GM21367 (cell line): Measurements from ENCODE around the gene ALLC.
A peak's percentile ranks its signal among the peaks of the same experiment; 100 is the strongest.

Experiments used
- ATAC-seq: cut with Tn5 transposase; IDR thresholded peaks from one replicate; pipeline ENCODE4 v1.9.1; 2021; ENCODE audit not compliant: unreplicated experiment

ALLC gene

GRCh38 chr2:3639015-3639630, 18.9 kb upstream of the ALLC start:
- ATAC-seq: no peak

GRCh38 chr2:3639653-3640052, 18.3 kb upstream of the ALLC start:
- ATAC-seq: no peak

GRCh38 chr2:3641181-3641580, 16.8 kb upstream of the ALLC start:
- no peak for ATAC-seq

- no peak for ATAC-seq
Observed at GRCh38 chr2:3641841-3642421, 16.1 kb upstream of the ALLC start.

- ATAC-seq: no peak
Observed at GRCh38 chr2:3642521-3643215, 15.3 kb upstream of the ALLC start.

- no peak for ATAC-seq
Observed at GRCh38 chr2:3643371-3644245, 14.4 kb upstream of the ALLC start.

GRCh38 chr2:3644246-3644525, 13.8 kb upstream of the ALLC start:
- no peak for ATAC-seq

- ATAC-seq: no peak
Observed at GRCh38 chr2:3644891-3645605, 13.0 kb upstream of the ALLC start.

- ATAC-seq: no peak
Observed at GRCh38 chr2:3645745-3646389, 12.1 kb upstream of the ALLC start.

- ATAC-seq: no peak
Observed at GRCh38 chr2:3646446-3646845, 11.6 kb upstream of the ALLC start.

- no peak for ATAC-seq
Observed at GRCh38 chr2:3647246-3647645, 10.8 kb upstream of the ALLC start.

- ATAC-seq: no peak
Observed at GRCh38 chr2:3647831-3648651, 10.0 kb upstream of the ALLC start.

GRCh38 chr2:3648652-3649177, 9.3 kb upstream of the ALLC start:
- ATAC-seq: no peak

- no peak for ATAC-seq
Observed at GRCh38 chr2:3649581-3649980, 8.4 kb upstream of the ALLC start.

GRCh38 chr2:3650140-3650920, 7.7 kb upstream of the ALLC start:
- ATAC-seq: no peak

- peak; percentile 77 for ATAC-seq
Observed at GRCh38 chr2:3651691-3652648, 6.0 kb upstream of the ALLC start.

- ATAC-seq: no peak
Observed at GRCh38 chr2:3652896-3653625, 4.9 kb upstream of the ALLC start.
